ENCODE data around the gene PDE4B. TPM values are rescaled to one million over a fixed set of nuclear protein-coding genes. Genes with fewer than 3 reads are reported as not detected.

PDE4B gene
- total RNA-seq, 2 experiments from 2014 or later = 2.4 to 3.1 TPM

DNA sequence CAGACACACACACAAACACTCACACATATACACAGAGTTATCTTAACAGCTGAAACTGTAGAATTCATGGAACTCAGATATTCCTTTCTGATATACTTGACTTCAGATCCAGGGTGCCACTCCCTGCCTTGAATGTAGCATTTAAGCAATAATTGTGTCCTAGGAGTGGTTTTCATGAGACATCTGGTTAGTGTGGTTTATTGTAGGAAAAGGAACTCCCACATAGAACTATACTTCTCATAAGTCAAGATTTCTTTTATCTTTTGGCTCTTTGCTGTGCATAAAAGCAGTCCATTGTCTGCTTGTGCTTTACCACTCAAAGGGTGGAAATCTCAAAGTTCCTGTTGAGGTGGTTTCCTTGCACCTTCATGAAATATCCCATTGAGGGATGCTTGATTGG, 468.7 kb downstream of the PDE4B start:
- no peaks in the 10 kb centered on the region for H3K9me3 ChIP-seq (ENCODE audit: low read length)
- H3K36me3 ChIP-seq (ENCODE audit: insufficient read depth, low read length) = no peaks in the 10 kb centered on the region
- no peak for DNase-seq (ENCODE audit: low spot score)
- no peaks in the 10 kb centered on the region for H3K79me2 ChIP-seq (ENCODE audit: insufficient read depth, low read depth, low read length)
- no peaks in the 10 kb centered on the region for H3K4me1 ChIP-seq (ENCODE audit: insufficient read depth, low read length, poor library complexity, severe bottlenecking)
- intact Hi-C loops (cut with micrococcal nuclease; ENCODE audit: unreplicated experiment) = no loop called here
- no TSS peak for BruUV-seq (replicated peaks)
- H3K27ac ChIP-seq (ENCODE audit: low read depth, low read length, poor library complexity, severe bottlenecking) = no peak overlapping the region
- TF ChIP-seq, protein P1, sequence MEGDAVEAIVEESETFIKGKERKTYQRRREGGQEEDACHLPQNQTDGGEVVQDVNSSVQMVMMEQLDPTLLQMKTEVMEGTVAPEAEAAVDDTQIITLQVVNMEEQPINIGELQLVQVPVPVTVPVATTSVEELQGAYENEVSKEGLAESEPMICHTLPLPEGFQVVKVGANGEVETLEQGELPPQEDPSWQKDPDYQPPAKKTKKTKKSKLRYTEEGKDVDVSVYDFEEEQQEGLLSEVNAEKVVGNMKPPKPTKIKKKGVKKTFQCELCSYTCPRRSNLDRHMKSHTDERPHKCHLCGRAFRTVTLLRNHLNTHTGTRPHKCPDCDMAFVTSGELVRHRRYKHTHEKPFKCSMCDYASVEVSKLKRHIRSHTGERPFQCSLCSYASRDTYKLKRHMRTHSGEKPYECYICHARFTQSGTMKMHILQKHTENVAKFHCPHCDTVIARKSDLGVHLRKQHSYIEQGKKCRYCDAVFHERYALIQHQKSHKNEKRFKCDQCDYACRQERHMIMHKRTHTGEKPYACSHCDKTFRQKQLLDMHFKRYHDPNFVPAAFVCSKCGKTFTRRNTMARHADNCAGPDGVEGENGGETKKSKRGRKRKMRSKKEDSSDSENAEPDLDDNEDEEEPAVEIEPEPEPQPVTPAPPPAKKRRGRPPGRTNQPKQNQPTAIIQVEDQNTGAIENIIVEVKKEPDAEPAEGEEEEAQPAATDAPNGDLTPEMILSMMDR (conservative IDR thresholded peaks at IDR 0.05; ENCODE audit: low read length) = no peak
- TF ChIP-seq EZH2phosphoT487 (IDR thresholded peaks at IDR 0.05; ENCODE audit: borderline replicate concordance, low read depth, low read length) = no peak
- no peaks in the 10 kb centered on the region for H4K20me1 ChIP-seq (ENCODE audit: insufficient read depth, low read length)
- ChIA-PET CTCF (ENCODE audit: unreplicated experiment) (no interaction called here), POLR2A (interaction anchor here (0.6 to 1.1 kb wide), 2 partner anchors 161 to 175 kb away, joined by 3 read pairs; no protein-coding TSS in a partner anchor)
- no peak overlapping the region for H2AFZ ChIP-seq (ENCODE audit: low read length)
- H3K4me3 ChIP-seq (ENCODE audit: low read depth, low read length, poor library complexity, severe bottlenecking) = no peak overlapping the region
- no peaks in the 10 kb centered on the region for H3K9me2 ChIP-seq (ENCODE audit: insufficient read depth, low read length)
- no peak overlapping the region for H3K4me2 ChIP-seq (ENCODE audit: low read length)

DNA sequence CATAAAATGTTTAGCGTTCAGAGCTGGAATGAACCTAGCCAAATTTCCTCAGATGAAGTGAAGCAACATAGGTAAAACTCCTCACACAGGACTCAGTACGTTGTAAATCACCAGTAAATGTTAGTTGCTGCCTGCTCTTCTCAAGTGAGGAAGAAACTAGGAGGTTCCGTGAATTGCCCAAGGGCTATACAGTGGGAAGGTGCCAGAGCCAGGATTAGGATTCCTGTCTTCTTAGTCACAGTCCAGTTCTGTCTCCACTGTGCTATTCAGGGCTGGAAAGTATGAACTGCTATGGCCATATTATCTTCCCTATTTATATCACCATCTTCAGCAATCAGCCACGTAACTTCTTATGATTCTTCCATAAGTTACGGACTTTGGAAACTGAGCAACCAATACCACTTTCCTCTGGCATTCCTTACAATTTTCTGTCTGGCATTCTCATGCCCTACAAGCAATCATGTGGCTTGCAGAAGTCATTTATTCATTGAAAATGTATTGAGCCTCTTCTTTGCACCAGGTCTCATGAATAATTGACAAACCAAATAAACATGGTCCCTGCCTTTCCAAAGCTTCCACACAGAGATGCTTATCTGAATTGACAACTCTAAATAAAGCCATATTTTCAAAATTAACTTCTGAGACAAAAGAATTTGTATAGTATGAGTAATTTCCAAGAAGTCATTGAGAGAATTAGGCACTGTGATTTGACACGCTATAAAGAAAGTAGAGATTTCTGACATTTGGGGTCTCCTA, 469.7 kb downstream of the PDE4B start:
- H3K4me3 ChIP-seq (ENCODE audit: low read depth, low read length, poor library complexity, severe bottlenecking) = no peak overlapping the region
- H3K9me3 ChIP-seq (ENCODE audit: low read length) = no peaks in the 10 kb centered on the region
- no peak for TF ChIP-seq EZH2phosphoT487 (IDR thresholded peaks at IDR 0.05; ENCODE audit: borderline replicate concordance, low read depth, low read length)
- TF ChIP-seq, protein P1 (conservative IDR thresholded peaks at IDR 0.05; ENCODE audit: low read length) = no peak
- H3K4me2 ChIP-seq (ENCODE audit: low read length) = no peak overlapping the region
- no peaks in the 10 kb centered on the region for H3K9me2 ChIP-seq (ENCODE audit: insufficient read depth, low read length)
- BruUV-seq (replicated peaks) = no TSS peak
- H2AFZ ChIP-seq (ENCODE audit: low read length) = no peak overlapping the region
- no peaks in the 10 kb centered on the region for H3K4me1 ChIP-seq (ENCODE audit: insufficient read depth, low read length, poor library complexity, severe bottlenecking)
- no peak overlapping the region for H3K27ac ChIP-seq (ENCODE audit: low read depth, low read length, poor library complexity, severe bottlenecking)
- ChIA-PET CTCF (ENCODE audit: unreplicated experiment) (no interaction called here), POLR2A (no interaction called here)
- no peaks in the 10 kb centered on the region for H3K36me3 ChIP-seq (ENCODE audit: insufficient read depth, low read length)
- DNase-seq (ENCODE audit: low spot score) = no peak
- no peaks in the 10 kb centered on the region for H3K79me2 ChIP-seq (ENCODE audit: insufficient read depth, low read depth, low read length)
- H4K20me1 ChIP-seq (ENCODE audit: insufficient read depth, low read length) = no peaks in the 10 kb centered on the region
- intact Hi-C loops (cut with micrococcal nuclease; ENCODE audit: unreplicated experiment) = no loop called here

DNA sequence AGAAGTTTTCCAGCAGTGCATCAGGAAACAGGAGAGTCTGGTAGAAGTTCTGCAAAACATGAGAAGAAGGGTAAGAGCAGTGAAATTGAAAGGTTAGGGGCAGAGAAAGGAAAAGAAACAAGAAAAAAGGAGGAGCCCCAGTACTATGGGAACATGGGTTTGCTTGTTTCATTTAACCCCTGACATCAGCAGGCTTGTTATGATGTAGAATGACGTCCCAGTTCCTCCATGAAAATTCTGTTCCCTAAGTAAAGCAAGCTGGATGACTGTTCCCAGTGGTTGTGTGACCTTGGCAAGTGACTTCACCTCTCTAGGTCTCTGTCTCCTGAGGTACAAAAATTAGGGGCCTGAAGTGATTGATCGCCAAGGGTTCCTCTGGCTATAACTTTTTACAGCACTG, 472.6 kb downstream of the PDE4B start:
- Histone ChIP-seq H2AFZ (ENCODE audit: low read length) (no peak overlapping the region; the same call in 1 of the 2 replicates), H3K4me3 (ENCODE audit: low read depth, low read length, poor library complexity, severe bottlenecking) (no peak overlapping the region), H3K9me3 (ENCODE audit: low read length) (no peaks in the 10 kb centered on the region), H3K27ac (ENCODE audit: low read depth, low read length, poor library complexity, severe bottlenecking) (no peak overlapping the region), H3K9me2 (ENCODE audit: insufficient read depth, low read length) (no peaks in the 10 kb centered on the region), H3K36me3 (ENCODE audit: insufficient read depth, low read length) (no peaks in the 10 kb centered on the region), H4K20me1 (ENCODE audit: insufficient read depth, low read length) (no peaks in the 10 kb centered on the region), H3K79me2 (ENCODE audit: insufficient read depth, low read depth, low read length) (no peaks in the 10 kb centered on the region), H3K4me2 (ENCODE audit: low read length) (no peak overlapping the region), H3K4me1 (ENCODE audit: insufficient read depth, low read length, poor library complexity, severe bottlenecking) (peaks cover 3% of the 10 kb centered on the region)
- TF ChIP-seq EZH2phosphoT487 (IDR thresholded peaks at IDR 0.05; ENCODE audit: borderline replicate concordance, low read depth, low read length) = no peak
- TF ChIP-seq, protein P1 (conservative IDR thresholded peaks at IDR 0.05; ENCODE audit: low read length) = no peak
- no peak for DNase-seq (ENCODE audit: low spot score)
- intact Hi-C loops (cut with micrococcal nuclease; ENCODE audit: unreplicated experiment) = no loop called here
- ChIA-PET CTCF (ENCODE audit: unreplicated experiment) (no interaction called here), POLR2A (interaction anchor here (1.6 kb wide), 1 partner anchor 10 kb away, joined by 7 read pairs; no protein-coding TSS in a partner anchor)
- BruUV-seq (replicated peaks) = no TSS peak
